Hematopoietic multipotent progenitor cell (in vitro differentiated cells): ENCODE measurements around the gene SLCO6A1. TPM values are rescaled to one million over a fixed set of nuclear protein-coding genes. Genes with fewer than 3 reads are reported as not detected.
"Not testable (repeated sequence)": the region's sequence is repeated elsewhere in the genome, so short reads cannot be mapped to it uniquely, and the experiment has no call there.

Experiments
- DNase-seq, 3 donors: peaks; one replicate each; pipeline ENCODE4 v3.0.0-alpha.2; 2011 to 2015; ENCODE audit warnings: low read depth in 2 of 3, low spot score in 2 of 3
- total RNA-seq: library from RNA; depleted of rRNA; stranded (reverse); fragments of >200 nt; gene quantifications from one replicate; pipeline ENCODE4 v1.2.3, GENCODE V29; 2012

Gene SLCO6A1, protein sequence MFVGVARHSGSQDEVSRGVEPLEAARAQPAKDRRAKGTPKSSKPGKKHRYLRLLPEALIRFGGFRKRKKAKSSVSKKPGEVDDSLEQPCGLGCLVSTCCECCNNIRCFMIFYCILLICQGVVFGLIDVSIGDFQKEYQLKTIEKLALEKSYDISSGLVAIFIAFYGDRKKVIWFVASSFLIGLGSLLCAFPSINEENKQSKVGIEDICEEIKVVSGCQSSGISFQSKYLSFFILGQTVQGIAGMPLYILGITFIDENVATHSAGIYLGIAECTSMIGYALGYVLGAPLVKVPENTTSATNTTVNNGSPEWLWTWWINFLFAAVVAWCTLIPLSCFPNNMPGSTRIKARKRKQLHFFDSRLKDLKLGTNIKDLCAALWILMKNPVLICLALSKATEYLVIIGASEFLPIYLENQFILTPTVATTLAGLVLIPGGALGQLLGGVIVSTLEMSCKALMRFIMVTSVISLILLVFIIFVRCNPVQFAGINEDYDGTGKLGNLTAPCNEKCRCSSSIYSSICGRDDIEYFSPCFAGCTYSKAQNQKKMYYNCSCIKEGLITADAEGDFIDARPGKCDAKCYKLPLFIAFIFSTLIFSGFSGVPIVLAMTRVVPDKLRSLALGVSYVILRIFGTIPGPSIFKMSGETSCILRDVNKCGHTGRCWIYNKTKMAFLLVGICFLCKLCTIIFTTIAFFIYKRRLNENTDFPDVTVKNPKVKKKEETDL
- total RNA-seq, result not detected

DNA sequence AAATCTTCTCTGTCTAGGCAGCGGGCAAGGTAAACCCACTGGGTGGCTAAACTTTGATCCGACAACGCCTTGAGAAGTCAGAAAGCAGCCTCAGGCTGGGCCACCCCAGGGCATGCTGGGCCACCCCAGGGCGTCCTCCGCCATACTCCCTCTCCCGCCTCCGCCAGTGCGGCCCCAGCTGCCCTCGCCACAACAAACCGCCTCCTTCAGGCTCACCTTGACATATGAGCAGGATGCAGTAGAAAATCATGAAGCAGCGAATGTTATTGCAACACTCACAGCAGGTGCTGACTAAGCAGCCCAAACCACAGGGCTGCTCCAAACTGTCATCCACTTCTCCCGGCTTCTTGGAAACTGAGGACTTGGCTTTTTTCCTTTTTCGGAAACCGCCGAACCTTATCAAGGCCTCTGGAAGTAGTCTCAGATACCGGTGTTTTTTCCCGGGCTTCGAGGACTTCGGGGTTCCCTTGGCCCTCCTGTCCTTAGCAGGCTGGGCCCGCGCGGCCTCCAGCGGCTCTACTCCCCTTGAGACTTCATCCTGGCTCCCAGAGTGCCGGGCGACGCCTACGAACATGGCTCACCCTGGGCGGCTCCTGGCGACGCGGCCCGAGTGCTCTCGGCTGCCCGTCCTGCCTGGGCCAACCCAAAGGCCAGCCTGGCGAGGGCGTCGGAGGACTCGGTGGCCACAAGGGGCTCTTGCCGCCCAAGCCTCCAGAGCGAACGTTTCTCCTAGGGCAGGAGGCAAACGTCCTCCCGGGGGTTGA is at the start of gene SLCO6A1:
Gene SLCO6A1 (minus strand): TSS at position 731 of the 764 bp plus-strand sequence. CDS start 157 bp downstream, at position 574.
- DNase-seq, result no peak

DNA sequence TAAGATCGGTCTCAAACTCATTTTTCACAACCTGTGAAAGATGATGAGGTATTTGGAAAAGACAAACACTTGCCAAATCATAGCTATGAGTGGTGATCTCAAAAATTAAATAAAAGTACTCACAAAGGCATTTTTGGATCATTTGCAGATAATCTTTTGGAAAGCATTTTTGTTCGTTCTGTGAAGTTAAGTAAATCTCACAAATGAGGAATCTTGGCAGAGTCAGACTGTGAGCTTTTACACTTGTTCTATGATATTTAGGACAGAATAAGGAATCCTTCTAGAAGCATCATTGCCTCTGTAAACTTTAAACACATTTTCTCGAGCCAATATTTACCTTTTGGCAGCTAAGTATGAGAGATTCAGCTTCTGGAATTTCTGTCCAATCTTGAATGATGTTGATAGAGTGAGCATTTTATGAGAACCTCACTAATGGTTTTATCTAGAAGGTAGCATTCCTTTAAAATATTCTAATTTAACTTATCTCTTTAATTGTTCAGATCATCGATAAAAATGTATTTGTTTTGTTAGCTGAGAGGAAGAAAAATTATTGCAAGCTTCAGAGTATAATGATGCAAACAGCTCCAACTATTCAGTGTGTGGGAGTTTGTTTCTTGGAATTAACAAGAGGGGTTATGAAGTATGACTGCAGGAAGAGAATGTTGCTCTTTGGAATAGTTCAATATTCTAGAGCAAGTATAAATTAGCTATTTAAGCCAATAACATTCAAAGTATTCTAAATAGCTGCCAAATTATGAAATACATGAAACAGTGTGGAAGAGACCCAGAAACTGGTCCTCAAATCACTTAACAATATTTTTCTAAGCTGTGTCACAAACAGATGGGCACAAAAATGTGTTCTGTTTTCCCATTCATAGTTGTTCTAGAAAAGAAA is 48.6 kb upstream of the SLCO6A1 start:
- no peak for DNase-seq

GRCh38 chr5:102545175-102545574 is 46.4 kb upstream of the SLCO6A1 start:
- DNase-seq, result peak in 1 of 3 donors; percentile 8

- DNase-seq, result peak in 1 of 3 donors; percentile 53
Observed at GRCh38 chr5:102542057-102542456, 43.3 kb upstream of the SLCO6A1 start.

DNA sequence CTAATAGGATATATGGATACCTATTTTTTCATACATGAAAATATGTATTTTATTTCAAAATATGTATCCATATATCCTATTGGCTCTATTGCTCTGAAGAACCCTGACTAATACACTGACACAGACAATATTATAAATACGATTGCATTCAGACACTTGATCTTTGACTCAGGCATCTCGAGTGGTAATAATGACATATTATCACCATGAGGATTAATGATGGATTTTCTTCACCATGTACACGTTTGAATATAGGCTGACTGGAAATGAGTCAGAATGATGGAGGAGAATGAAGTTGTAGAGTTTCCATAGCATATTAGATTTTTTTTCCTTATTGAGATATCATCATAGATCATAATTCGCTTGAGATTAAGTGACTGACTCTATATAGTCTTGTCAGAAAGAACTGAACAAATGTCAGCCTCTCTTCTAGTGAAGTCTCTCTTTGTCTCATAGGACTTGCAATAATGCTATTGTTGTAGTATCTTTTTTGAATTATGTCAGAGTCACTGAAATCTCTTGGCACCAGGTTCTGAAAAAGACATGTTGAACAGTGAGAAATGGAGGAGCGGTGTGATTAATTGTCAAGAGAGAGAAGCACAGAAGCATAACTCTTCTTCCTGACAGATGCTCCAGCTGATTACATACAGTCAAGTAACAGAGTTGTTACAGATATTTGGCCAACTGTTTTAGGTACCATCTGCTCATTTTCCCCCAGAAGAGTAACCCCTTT is 41.4 kb upstream of the SLCO6A1 start:
- no peak for DNase-seq

- DNase-seq, result no peak
Observed at GRCh38 chr5:102539562-102539961, 40.8 kb upstream of the SLCO6A1 start.

DNA sequence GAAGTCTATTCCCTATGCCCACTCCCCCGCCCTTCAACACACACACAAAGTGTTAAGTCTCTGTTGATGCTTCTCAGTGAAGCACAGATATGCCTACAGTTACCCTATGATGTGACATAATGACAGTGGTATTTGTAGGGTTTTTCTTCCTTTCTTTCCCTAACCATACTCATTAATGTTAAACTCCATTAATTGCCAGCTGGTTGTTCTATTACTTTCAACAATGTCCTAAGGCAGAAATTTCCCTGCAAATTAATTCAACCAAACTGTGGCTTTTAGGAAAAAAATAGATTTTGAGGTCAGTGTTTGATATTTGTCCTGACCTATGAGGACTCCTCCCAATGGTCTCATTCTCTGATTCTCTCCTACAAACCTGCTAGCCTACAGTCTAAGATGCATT is 38.2 kb upstream of the SLCO6A1 start:
- no peak for DNase-seq

GRCh38 chr5:102536323-102536928 is 37.6 kb upstream of the SLCO6A1 start:
- DNase-seq, result peak in 1 of 3 donors; percentile 48

GRCh38 chr5:102532123-102532522 is 33.3 kb upstream of the SLCO6A1 start:
- no peak for DNase-seq

GRCh38 chr5:102531506-102531905 is 32.7 kb upstream of the SLCO6A1 start:
- DNase-seq, result no peak

- DNase-seq, result no peak
Observed at GRCh38 chr5:102529447-102529846, 30.6 kb upstream of the SLCO6A1 start.

- DNase-seq, result no peak
Observed at GRCh38 chr5:102529031-102529430, 30.2 kb upstream of the SLCO6A1 start.

DNA sequence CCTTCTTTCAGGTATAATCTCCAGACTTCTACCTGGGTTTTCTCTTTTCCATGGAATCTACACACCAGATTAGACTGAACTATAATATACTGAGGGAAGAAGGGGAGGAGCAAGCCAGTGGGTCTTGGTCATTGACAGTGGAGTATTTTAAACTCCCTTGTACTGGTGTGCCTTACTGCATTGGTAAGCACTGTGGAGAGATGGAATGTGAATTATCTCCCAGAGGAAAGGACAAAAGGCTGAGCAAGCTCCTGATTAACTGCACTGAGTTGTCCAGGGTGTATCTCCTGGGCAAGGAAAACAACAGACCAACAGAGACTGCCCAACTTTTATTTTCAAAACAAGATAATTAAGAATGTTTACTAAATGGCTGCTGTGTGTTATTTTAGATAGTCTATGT is 29.8 kb upstream of the SLCO6A1 start:
- DNase-seq, result no peak

DNA sequence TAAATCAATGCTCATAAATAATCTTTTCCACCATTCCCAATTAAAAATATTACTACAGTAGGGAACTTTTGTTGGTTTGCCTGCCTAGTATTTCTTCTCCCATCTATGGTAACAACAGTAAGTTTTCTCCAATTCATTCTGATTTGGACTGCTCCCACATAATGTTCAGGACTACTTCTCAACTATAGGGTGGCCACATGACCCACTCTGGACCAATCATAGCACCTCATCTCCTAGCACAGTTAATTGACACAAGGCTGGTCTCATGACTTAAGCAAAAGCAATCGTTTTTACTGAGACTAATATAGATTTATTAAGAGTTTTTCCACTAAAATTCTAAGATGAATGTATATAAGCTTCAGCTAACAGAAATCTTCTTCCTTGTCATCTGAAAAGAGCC is 28.7 kb upstream of the SLCO6A1 start:
- no peak for DNase-seq

- no peak for DNase-seq
Observed at GRCh38 chr5:102523541-102524175, 24.9 kb upstream of the SLCO6A1 start.

- DNase-seq, result no peak
Observed at GRCh38 chr5:102511666-102512065, 12.9 kb upstream of the SLCO6A1 start.

- DNase-seq, result not testable (repeated sequence)
Observed at GRCh38 chr5:102491261-102491914, 7.4 kb downstream of the SLCO6A1 start.

DNA sequence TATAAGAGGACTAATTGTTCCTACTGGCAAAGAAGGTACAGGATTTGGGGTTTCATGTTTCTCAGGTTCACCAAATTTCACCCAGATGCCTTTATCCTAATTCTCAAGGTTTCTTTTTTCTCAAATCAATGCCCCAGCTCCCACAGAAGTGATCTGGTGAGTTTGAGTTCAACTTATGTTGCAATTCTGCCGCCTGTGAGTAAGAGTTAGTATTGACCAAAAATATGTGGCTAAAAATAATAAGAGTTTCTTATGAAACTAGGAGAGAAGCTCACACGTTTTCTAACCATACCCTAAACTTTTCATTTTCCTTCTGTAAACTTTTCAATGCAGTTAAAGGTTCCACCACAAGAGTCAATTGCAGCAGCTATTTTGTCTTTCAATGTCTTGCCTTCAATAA is 15.1 kb downstream of the SLCO6A1 start:
- no peak for DNase-seq
